Endodermal cell (in vitro differentiated cells): ENCODE results near the gene STX8. TPM values are rescaled to one million over a fixed set of nuclear protein-coding genes. Genes with fewer than 3 reads are reported as not detected.

Experiments used
- DNase-seq: peaks from one replicate; pipeline ENCODE4 v3.0.0-alpha.2; 2017
- H3K27ac ChIP-seq: 2 replicates; pipeline ENCODE4 v1.5.1; 2013; ENCODE audit warnings: mild to moderate bottlenecking, low read depth, low read length, moderate library complexity
- H3K27me3 ChIP-seq: 2 replicates; pipeline ENCODE4 v1.6.1; 2013; ENCODE audit warnings: mild to moderate bottlenecking, low read length, moderate library complexity; ENCODE audit not compliant: insufficient read depth, control insufficient read depth, poor library complexity, severe bottlenecking
- H3K36me3 ChIP-seq: 2 replicates; pipeline ENCODE4 v1.7.0; 2013; ENCODE audit warnings: mild to moderate bottlenecking, low read length, moderate library complexity; ENCODE audit not compliant: control insufficient read depth, insufficient read depth
- H3K4me1 ChIP-seq: one replicate; pipeline ENCODE4 v1.7.0; 2013; ENCODE audit warnings: low read length; ENCODE audit not compliant: control insufficient read depth, insufficient read depth
- H3K4me3 ChIP-seq: 2 replicates; pipeline ENCODE4 v1.5.1; 2013; ENCODE audit warnings: mild to moderate bottlenecking, low read length, moderate library complexity
- H3K9ac ChIP-seq: 2 replicates; pipeline ENCODE4 v1.6.1; 2013; ENCODE audit warnings: mild to moderate bottlenecking, low read length, moderate library complexity; ENCODE audit not compliant: poor library complexity, severe bottlenecking; ENCODE audit errors: extremely low read depth
- H3K9me3 ChIP-seq: 2 replicates; pipeline ENCODE4 v1.6.1; 2013; ENCODE audit warnings: mild to moderate bottlenecking, low read length, moderate library complexity; ENCODE audit not compliant: control insufficient read depth
- H3K27ac Mint-ChIP-seq: 2 replicates; pipeline ENCODE4 v1.8.0; 2020; ENCODE audit warnings: mixed read lengths
- H3K27me3 Mint-ChIP-seq: 2 replicates; pipeline ENCODE4 v1.8.0; 2021; ENCODE audit warnings: mild to moderate bottlenecking, mixed read lengths; ENCODE audit not compliant: insufficient read depth
- H3K36me3 Mint-ChIP-seq: 2 replicates; pipeline ENCODE4 v1.8.0; 2020; ENCODE audit warnings: low read depth, mixed read lengths
- H3K4me1 Mint-ChIP-seq: 2 replicates; pipeline ENCODE4 v1.8.0; 2020; ENCODE audit warnings: mixed read lengths
- H3K4me3 Mint-ChIP-seq: 2 replicates; pipeline ENCODE4 v1.8.0; 2020; ENCODE audit warnings: mild to moderate bottlenecking, moderate library complexity, mixed read lengths
- H3K9me3 Mint-ChIP-seq: 2 replicates; pipeline ENCODE4 v1.8.0; 2020; ENCODE audit warnings: mild to moderate bottlenecking, mixed read lengths
- CTCF ChIP-seq: fragments of 200-600 bp; sonication (generic); conservative IDR thresholded peaks from 2 replicates; pipeline ENCODE4 v1.5.0; 2021; ENCODE audit warnings: antibody characterized with exemption, mild to moderate bottlenecking
- WGBS, 2 experiments: methylation state at CpG; one replicate each; pipeline versions ENCODE4 v1.1.5 to v1.1.7; 2013; ENCODE audit warnings: missing lambda C conversion rate in 2 of 2, mixed read lengths in 1 of 2; ENCODE audit not compliant: insufficient coverage in 1 of 2, insufficient read length in 1 of 2; 5-methylcytosine and 5-hydroxymethylcytosine counted together
- total RNA-seq, 2 donors: library from RNA; stranded (reverse); fragmentation: NEBNext Ultra II Directional in 1 of 2; extraction: Animal tissue kit (Norgen Biotek cat#: 25700) in 1 of 2; gene quantifications; 2 replicates in 1 of 2; 3 replicates in 1 of 2; pipeline ENCODE4 v1.2.1, GENCODE V29; 2021

STX8 gene
- total RNA-seq, 2 donors from 2014 or later, result 82.5 to 98.2 TPM

- Mint-ChIP-seq H3K27me3 (peaks cover 3% of the 10 kb centered on the region), H3K4me3 (peak overlapping the region; percentile 53), H3K9me3 (no peaks in the 10 kb centered on the region), H3K4me1 (peaks cover 29% of the 10 kb centered on the region), H3K36me3 (peaks cover 9% of the 10 kb centered on the region), H3K27ac (peak overlapping the region; percentile 90)
- H3K27ac ChIP-seq, result no peak overlapping the region
- no peaks in the 10 kb centered on the region for H3K9me3 ChIP-seq
- 68 to 69% methylated on average over 17 to 27 of the region's 27 CpGs for WGBS, 2 experiments
- peaks cover 8% of the 10 kb centered on the region for H3K36me3 ChIP-seq
- H3K4me3 ChIP-seq, result peak overlapping the region; percentile 45
- DNase-seq, result peak; percentile 82
- no peaks in the 10 kb centered on the region for H3K27me3 ChIP-seq
- TF ChIP-seq CTCF, result no peak
- H3K4me1 ChIP-seq, result peaks cover 12% of the 10 kb centered on the region
- peak overlapping the region; percentile 11 for H3K9ac ChIP-seq
Measured at GRCh38 chr17:9239246-9239792, 336.3 kb downstream of the STX8 start.

- WGBS, 2 experiments, result 85 to 90% methylated on average over 7 to 12 of the region's 12 CpGs
- no peaks in the 10 kb centered on the region for H3K9me3 ChIP-seq
- H3K9me3 Mint-ChIP-seq, result no peaks in the 10 kb centered on the region
- H3K4me1 Mint-ChIP-seq, result peaks cover 29% of the 10 kb centered on the region
- no peak for DNase-seq
- H3K4me1 ChIP-seq, result peaks cover 12% of the 10 kb centered on the region
- H3K27ac Mint-ChIP-seq, result no peak overlapping the region
- H3K4me3 ChIP-seq, result no peak overlapping the region
- H3K36me3 Mint-ChIP-seq, result peaks cover 9% of the 10 kb centered on the region
- no peaks in the 10 kb centered on the region for H3K27me3 ChIP-seq
- H3K9ac ChIP-seq, result no peak overlapping the region
- TF ChIP-seq CTCF, result no peak
- H3K4me3 Mint-ChIP-seq, result peak overlapping the region; percentile 53
- peaks cover 8% of the 10 kb centered on the region for H3K36me3 ChIP-seq
- peaks cover 3% of the 10 kb centered on the region for H3K27me3 Mint-ChIP-seq
- H3K27ac ChIP-seq, result peak overlapping the region; percentile 21
Measured at GRCh38 chr17:9238340-9239245, 337.0 kb downstream of the STX8 start.

- peaks cover 29% of the 10 kb centered on the region for H3K4me1 Mint-ChIP-seq
- Histone ChIP-seq H3K9ac (no peak overlapping the region), H3K27ac (peak overlapping the region; percentile 21), H3K4me1 (peaks cover 12% of the 10 kb centered on the region), H3K36me3 (peaks cover 8% of the 10 kb centered on the region), H3K27me3 (no peaks in the 10 kb centered on the region), H3K4me3 (no peak overlapping the region), H3K9me3 (no peaks in the 10 kb centered on the region)
- 67 to 90% methylated on average over 10 to 13 of the region's 13 CpGs for WGBS, 2 experiments
- H3K36me3 Mint-ChIP-seq, result peaks cover 9% of the 10 kb centered on the region
- TF ChIP-seq CTCF, result no peak
- DNase-seq, result no peak
- H3K27me3 Mint-ChIP-seq, result peaks cover 3% of the 10 kb centered on the region
- H3K27ac Mint-ChIP-seq, result no peak overlapping the region
- H3K9me3 Mint-ChIP-seq, result no peaks in the 10 kb centered on the region
- no peak overlapping the region for H3K4me3 Mint-ChIP-seq
Measured at GRCh38 chr17:9237661-9238301, 337.8 kb downstream of the STX8 start.
